Activated CD8-positive, alpha-beta T cell treated with anti-CD3 and anti-CD28 coated beads for 36 hours (primary cell): Measurements from ENCODE around the gene EAPP. TPM values are rescaled to one million over a fixed set of nuclear protein-coding genes. Genes with fewer than 3 reads are reported as not detected.

Source experiments
- ATAC-seq: fragments of 200-7000 bp; cut with Tn5 transposase; one replicate; pipeline ENCODE4 v1.10.0; 2021; ENCODE audit warnings: mild to moderate bottlenecking, moderate library complexity
- CTCF ChIA-PET: fragments of 350-600 bp; sonication (Branson Sonifier 250); formaldehyde crosslinking; loops from one replicate; lab custom pipeline; 2021; ENCODE audit warnings: antibody characterized with exemption; lab: Charles Lee
- POLR2A ChIA-PET: fragments of 350-600 bp; sonication (Branson Sonifier 250); formaldehyde crosslinking; loops from one replicate; lab custom pipeline; 2021; ENCODE audit warnings: antibody characterized with exemption; lab: Charles Lee
- DNase-seq: peaks from one replicate; pipeline ENCODE4 v3.0.0-alpha.2; 2020
- H3K27ac Mint-ChIP-seq: one replicate; pipeline ENCODE4 v1.8.0; 2021; ENCODE audit warnings: mild to moderate bottlenecking, mixed read lengths
- H3K27me3 Mint-ChIP-seq: one replicate; pipeline ENCODE4 v1.8.0; 2021; ENCODE audit warnings: mixed read lengths
- H3K36me3 Mint-ChIP-seq: one replicate; pipeline ENCODE4 v1.8.0; 2021; ENCODE audit warnings: low read depth, mixed read lengths
- H3K4me1 Mint-ChIP-seq: one replicate; pipeline ENCODE4 v1.8.0; 2021; ENCODE audit warnings: low read depth, mixed read lengths
- H3K4me3 Mint-ChIP-seq: one replicate; pipeline ENCODE4 v1.8.0; 2021; ENCODE audit warnings: mild to moderate bottlenecking, moderate library complexity, mixed read lengths
- H3K9me3 Mint-ChIP-seq: one replicate; pipeline ENCODE4 v1.8.0; 2021; ENCODE audit warnings: mixed read lengths
- CTCF ChIP-seq: fragments of 200-600 bp; IDR thresholded peaks from one replicate; pipeline ENCODE4 v1.8.0; 2022; ENCODE audit warnings: antibody characterized with exemption, mild to moderate bottlenecking
- intact Hi-C: fragments of 100-400 bp; cut with micrococcal nuclease; formaldehyde crosslinking; loops from one replicate; pipeline ENCODE4 v1.10.0; 2022
- total RNA-seq, 2 experiments: library from RNA; stranded (reverse); gene quantifications; one replicate each; pipeline ENCODE4 v1.2.3, GENCODE V29; 2021

Gene EAPP
- total RNA-seq, 2 experiments from 2014 or later: 29.9 to 32.0 TPM

- Mint-ChIP-seq H3K36me3 (no peaks in the 10 kb centered on the region), H3K9me3 (no peaks in the 10 kb centered on the region), H3K27ac (no peak overlapping the region), H3K27me3 (no peaks in the 10 kb centered on the region), H3K4me3 (no peak overlapping the region), H3K4me1 (no peaks in the 10 kb centered on the region)
- TF ChIP-seq CTCF: no peak
- ATAC-seq (no peak), DNase-seq (no peak)
- intact Hi-C loops: no loop called here
- ChIA-PET CTCF (interaction anchor here (1.3 kb wide), 1 partner anchor 26 kb away, joined by 3 read pairs; no protein-coding TSS in a partner anchor), POLR2A (no interaction called here)
Observed at GRCh38 chr14:34472706-34473279, 66.7 kb downstream of the EAPP start.

GRCh38 chr14:34470319-34470718 lies 69.2 kb downstream of the EAPP start:
- ChIA-PET CTCF (no interaction called here), POLR2A (no interaction called here)
- DNase-seq (no peak), ATAC-seq (no peak)
- TF ChIP-seq CTCF: no peak
- H3K4me3 Mint-ChIP-seq: no peak overlapping the region
- intact Hi-C loops: no loop called here
- no peaks in the 10 kb centered on the region for H3K9me3 Mint-ChIP-seq
- H3K27ac Mint-ChIP-seq: no peak overlapping the region
- no peaks in the 10 kb centered on the region for H3K4me1 Mint-ChIP-seq
- no peaks in the 10 kb centered on the region for H3K36me3 Mint-ChIP-seq
- H3K27me3 Mint-ChIP-seq: no peaks in the 10 kb centered on the region

GRCh38 chr14:34466691-34467090 lies 72.8 kb downstream of the EAPP start:
- ChIA-PET CTCF (no interaction called here), POLR2A (no interaction called here)
- intact Hi-C loops: no loop called here
- H3K27ac Mint-ChIP-seq: no peak overlapping the region
- H3K4me1 Mint-ChIP-seq: no peaks in the 10 kb centered on the region
- ATAC-seq: no peak
- no peak for TF ChIP-seq CTCF
- no peaks in the 10 kb centered on the region for H3K9me3 Mint-ChIP-seq
- H3K36me3 Mint-ChIP-seq: no peaks in the 10 kb centered on the region
- H3K27me3 Mint-ChIP-seq: no peaks in the 10 kb centered on the region
- DNase-seq: no peak
- no peak overlapping the region for H3K4me3 Mint-ChIP-seq

Other genes starting within 250 kb of the EAPP start
- 10 to 100 TPM; 10.7 to 11.1 TPM for gene SPTSSA, start 77.5 kb downstream of the EAPP start, total RNA-seq
- 10 to 100 TPM; 61.1 to 62.8 TPM for gene SNX6, start 90.4 kb upstream of the EAPP start, total RNA-seq
- 1 to 10 TPM; 3.4 to 5.2 TPM for gene CFL2, start 174.9 kb upstream of the EAPP start, total RNA-seq